ENCODE results near the gene GFRA1.
"Not testable (repeated sequence)": the region's sequence is repeated elsewhere in the genome, so short reads cannot be mapped to it uniquely, and the experiment has no call there.

Gene GFRA1

GRCh38 chr10:116059320-116059719 lies 213.7 kb downstream of the GFRA1 start:
- DNase-seq (ENCODE audit: low spot score), result no peak

GRCh38 chr10:116056445-116057293 lies 216.3 kb downstream of the GFRA1 start:
- DNase-seq (ENCODE audit: low spot score), result no peak

DNA sequence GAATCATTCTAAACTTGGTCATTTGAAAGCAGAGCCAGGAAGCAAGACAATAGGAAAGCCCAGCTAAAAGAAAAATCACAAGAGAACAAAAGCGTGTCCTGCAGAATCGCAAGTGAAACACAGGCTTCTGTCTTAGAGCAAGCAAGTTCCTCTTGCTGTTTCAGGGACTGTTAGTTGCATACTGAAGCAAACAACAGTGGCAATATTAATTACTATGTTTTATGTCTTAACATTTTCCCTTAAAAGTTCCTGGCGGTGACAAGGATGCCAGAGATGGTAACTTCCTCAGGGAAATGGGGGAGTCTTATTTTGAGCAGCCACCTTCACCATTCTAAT lies 217.1 kb downstream of the GFRA1 start:
- DNase-seq (ENCODE audit: low spot score), result no peak

GRCh38 chr10:116055252-116055916 lies 217.6 kb downstream of the GFRA1 start:
- no peak for DNase-seq (ENCODE audit: low spot score)

- DNase-seq (ENCODE audit: low spot score), result no peak
These were observed 219.1 kb downstream of the GFRA1 start for GRCh38 chr10:116053910-116054309.

DNA sequence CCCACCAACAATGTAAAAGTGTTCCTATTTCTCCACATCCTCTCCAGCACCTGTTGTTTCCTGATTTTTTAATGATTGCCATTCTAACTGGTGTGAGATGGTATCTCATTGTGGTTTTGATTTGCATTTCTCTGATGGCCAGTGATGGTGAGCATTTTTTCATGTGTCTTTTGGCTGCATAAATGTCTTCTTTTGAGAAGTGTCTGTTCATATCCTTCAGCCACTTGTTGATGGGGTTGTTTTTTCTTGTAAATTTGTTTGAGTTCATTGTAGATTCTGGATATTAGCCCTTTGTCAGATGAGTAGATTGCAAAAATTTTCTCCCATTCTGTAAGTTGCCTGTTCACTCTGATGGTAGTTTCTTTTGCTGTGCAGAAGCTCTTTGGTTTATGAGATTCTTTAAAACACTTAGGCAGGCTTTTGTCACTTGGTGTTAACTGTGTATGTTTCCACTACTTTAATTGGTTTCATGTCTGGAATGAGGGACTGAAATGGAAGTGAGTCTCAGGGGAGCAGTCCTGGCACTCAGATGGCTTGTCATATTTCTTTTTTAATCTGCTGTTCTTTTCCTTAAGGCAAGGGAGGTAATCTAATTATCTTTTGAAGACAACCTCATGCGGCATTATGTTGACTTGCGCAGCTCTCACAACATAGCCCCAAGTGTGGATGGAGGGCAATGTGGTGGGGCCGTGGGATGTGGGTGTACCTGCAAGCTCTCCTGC lies 219.8 kb downstream of the GFRA1 start:
- not testable (repeated sequence) for DNase-seq (ENCODE audit: low spot score)

DNA sequence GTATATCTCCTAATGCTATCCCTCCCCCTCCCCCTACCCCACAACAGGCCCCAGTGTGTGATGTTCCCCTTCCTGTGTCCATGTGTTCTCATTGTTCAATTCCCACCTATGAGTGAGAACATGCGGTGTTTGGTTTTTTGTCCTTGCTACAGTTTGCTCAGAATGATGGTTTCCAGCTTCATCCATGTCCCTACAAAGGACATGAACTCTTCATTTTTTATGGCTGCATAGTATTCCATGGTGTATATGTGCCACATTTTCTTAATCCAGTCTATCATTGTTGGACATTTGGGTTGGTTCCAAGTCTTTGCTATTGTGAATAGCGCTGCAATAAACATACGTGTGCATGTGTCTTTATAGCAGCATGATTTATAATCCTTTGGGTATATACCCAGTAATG lies 220.5 kb downstream of the GFRA1 start:
- not testable (repeated sequence) for DNase-seq (ENCODE audit: low spot score)

- DNase-seq (ENCODE audit: low spot score), result no peak
These were observed 223.1 kb downstream of the GFRA1 start for GRCh38 chr10:116049974-116050304.

GRCh38 chr10:116049158-116049973 lies 223.6 kb downstream of the GFRA1 start:
- no peak for DNase-seq (ENCODE audit: low spot score)

- DNase-seq (ENCODE audit: low spot score), result no peak
These were observed 227.3 kb downstream of the GFRA1 start for GRCh38 chr10:116045366-116046356.

DNA sequence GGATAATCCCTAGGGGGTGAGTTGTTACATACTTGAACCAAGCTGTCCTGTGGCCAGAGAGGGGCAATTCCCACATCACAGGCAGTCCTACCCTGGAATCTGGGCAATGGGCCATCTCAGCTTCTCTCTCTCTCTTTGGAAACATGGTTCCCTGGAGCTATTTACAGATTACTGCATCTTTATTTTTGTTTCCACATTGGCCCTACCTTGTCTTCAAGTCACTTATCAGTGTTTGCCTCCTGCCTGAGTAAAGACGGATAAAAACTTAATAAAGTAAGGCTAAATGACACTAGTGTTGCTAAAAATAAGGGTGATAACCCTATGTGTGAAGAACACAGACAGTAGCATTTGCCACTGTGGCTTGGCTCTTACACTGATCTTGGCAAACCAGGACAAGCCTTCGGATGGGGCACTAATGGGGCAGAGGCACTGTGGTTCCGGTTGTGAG lies 228.2 kb downstream of the GFRA1 start:
- no peak for DNase-seq (ENCODE audit: low spot score)

DNA sequence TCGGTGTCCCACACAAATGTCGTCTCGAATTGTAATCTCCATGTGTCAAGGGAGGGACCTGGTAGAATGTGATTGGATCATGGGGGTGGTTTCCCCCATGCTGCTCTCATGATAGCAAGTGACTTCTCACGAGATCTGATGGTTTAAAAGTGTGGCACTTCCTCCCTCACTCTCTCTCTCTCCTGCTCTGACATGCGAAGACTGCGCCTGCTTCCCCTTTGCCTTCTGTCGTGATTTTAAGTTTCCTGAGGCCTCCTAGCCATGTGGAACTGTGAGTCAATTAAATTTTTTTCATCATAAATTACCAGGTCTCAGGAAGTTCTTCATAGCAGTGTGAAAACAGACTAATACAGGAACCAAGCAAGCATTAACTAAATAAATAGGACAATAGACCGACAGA lies 229.1 kb downstream of the GFRA1 start:
- no peak for DNase-seq (ENCODE audit: low spot score)

DNA sequence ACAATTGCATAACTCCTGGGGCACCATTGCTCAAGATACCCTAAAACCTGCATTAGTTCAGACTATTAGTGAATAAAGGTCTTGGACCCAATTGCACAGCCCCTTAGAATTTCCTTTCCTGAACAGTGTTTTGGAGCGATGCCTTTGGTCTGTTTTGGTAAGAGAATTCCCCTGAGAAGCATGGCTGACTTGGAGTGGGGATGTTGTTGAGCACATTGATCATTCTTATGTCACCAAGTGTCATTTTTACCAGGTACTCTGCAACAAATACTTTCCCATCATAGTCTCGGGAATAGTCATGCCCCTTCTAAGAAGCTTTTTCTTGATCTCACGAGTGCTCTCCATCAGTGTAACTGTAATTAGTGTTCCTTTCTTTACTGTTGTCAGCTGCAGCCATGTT lies 229.7 kb downstream of the GFRA1 start:
- DNase-seq (ENCODE audit: low spot score), result no peak

DNA sequence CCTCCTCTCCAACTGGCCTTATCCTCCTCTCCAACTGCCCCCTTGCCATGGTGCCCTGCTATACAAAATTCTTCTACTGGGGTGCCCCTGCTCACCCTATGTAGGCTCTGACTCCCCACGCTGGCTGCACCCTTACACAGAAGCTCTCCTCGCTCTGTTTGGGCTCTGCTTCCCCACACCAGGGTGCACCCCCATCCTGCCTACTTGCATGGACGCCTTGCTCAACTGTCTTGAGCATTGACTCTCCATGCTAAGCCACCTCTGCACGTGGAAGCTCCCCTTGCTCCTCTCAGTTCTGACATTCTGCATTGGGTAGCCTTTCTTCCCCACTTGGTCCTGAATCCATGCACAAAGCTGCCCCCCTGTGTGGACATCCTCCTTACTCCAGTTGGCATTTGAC lies 231.1 kb downstream of the GFRA1 start:
- DNase-seq (ENCODE audit: low spot score), result no peak

GRCh38 chr10:116039612-116040011 lies 233.4 kb downstream of the GFRA1 start:
- no peak for DNase-seq (ENCODE audit: low spot score)

- DNase-seq (ENCODE audit: low spot score), result no peak
These were observed 234.7 kb downstream of the GFRA1 start for GRCh38 chr10:116038259-116038658.

GRCh38 chr10:116035406-116035805 lies 237.6 kb downstream of the GFRA1 start:
- DNase-seq (ENCODE audit: low spot score), result not testable (repeated sequence)

DNA sequence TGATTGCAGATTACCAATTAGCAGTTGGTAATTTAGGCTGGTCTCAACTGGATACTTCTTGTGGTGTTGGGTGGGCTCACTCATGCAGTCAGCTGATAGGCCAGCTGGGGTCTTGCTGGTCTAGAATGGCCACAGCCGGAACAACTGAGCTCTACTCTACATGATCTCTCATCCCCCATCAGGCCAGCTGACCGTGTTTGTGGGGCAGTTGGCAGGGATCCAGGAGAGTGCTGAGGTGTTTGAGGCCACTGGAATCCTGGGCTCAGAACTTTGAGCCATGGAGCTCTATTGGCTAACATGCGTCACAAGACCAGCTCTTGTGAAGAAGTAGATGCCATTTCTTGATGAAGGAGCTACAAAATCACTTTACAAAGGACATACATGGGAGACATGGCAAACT lies 242.4 kb downstream of the GFRA1 start:
- DNase-seq (ENCODE audit: low spot score), result no peak

DNA sequence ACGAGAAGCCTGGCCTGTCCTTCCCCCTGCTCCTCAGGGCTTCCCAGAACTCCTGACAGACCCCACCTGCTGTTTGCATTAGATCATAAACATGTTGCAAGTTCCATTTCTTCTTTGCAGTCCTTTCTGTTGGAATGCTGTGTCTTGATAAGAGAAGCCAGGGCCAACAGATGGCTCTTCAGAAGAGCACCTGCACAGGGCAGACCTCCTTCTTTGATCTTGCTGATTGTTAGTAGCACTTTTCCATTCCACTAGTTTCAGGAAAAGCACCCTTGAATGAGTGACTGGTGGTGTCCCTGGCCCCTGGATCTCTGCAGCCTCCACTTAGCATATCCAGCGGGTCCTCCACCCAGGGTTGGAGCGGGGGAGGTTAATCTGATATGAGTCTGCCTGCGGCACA lies 243.2 kb downstream of the GFRA1 start:
- no peak for DNase-seq (ENCODE audit: low spot score)

- DNase-seq (ENCODE audit: low spot score), result no peak
These were observed 245.7 kb downstream of the GFRA1 start for GRCh38 chr10:116027355-116027754.

DNA sequence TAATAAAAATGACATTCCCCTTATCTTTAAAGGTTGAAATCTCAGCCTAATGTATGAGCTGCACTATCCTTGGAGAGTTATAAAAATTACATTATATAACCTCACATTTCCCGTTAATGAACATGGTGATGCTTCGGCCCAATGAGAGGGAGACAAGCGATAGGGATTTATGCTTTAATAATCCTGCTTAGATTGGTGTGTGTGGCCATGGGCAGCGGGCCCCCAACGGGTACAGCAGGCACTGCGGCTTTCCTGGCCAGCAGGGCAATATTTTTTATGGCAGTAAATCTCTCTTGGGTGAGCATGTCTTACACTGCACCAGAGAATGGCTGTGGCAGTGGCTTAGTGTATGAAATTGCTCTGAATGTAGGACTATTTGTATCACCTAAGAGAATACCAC lies 246.3 kb downstream of the GFRA1 start:
- DNase-seq (ENCODE audit: low spot score), result no peak
